GM21423 (cell line): ENCODE measurements around the gene LIMS4.
"Not testable (repeated sequence)": the region's sequence is repeated elsewhere in the genome, so short reads cannot be mapped to it uniquely, and the experiment has no call there.

Experiments
- ATAC-seq: cut with Tn5 transposase; IDR thresholded peaks from one replicate; pipeline ENCODE4 v1.9.1; 2021; ENCODE audit warnings: mild to moderate bottlenecking, moderate library complexity; ENCODE audit not compliant: unreplicated experiment

LIMS4 gene

GRCh38 chr2:110472171-110473058 is at the start of gene LIMS4:
Gene LIMS4, minus strand, starts transcription at chr2:110472816. Its CDS starts 38 bp downstream, at chr2:110472778.
- ATAC-seq: not testable (repeated sequence)

- ATAC-seq: peak; percentile 95
Observed at GRCh38 chr2:110499755-110500377, 27.2 kb upstream of the LIMS4 start.

DNA sequence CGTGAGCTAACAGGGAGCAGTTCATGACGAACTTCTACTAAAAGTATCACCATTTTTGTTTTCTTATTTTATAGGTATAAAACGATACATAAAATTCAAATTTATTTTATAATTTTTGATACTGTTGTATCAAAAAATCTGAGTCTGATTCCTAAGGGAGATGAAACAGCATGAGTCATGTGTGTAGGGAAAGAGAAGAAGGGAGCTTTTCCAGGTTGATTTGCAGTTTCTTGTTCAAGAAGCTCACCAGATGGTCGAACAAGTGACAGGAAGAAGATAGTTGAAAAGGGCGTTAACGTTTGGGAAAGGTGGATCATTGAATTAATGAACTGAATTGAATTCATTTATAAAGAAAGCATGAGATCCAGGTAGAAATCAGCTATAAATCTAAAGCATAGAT is 23.4 kb upstream of the LIMS4 start:
- not testable (repeated sequence) for ATAC-seq

DNA sequence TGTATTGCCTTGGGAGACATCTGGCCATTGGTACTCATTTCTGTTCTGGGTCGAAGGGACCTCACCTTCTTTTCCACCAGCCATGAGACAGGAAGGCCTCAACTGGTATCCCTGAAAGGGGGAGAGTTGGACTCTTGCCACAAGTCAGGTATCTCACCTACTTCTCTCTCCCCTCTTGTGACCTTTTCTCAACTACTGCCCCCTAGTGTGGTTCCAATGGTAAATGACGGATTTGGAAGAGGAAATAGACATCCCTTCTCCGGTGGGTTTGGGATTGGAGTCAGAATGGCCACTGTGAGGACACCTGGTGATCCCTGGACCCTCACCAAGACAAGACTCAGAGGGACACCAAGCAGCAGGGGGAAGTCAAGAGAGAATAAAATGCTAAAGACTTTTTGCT is 21.9 kb upstream of the LIMS4 start:
- ATAC-seq: not testable (repeated sequence)

GRCh38 chr2:110488991-110489390 is 16.4 kb upstream of the LIMS4 start:
- not testable (repeated sequence) for ATAC-seq

DNA sequence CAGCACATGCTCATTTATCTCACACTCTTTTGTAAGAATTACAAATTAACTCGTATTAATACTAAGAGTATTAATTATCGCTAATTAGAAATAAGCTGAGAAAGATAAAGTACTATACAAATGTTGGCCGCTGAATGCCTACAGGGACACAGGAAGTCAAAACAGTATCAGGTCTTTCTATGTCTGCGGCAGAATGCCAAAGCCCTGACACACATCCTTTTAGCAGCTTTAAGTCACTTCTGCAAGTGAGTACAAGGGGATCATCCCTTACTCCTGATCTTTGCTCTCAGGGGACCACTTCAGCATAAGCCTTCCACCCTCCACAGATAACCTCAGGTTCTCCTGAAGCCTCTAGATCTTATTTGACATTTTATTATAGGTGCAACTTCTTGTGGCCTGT is 10.1 kb upstream of the LIMS4 start:
- not testable (repeated sequence) for ATAC-seq

- ATAC-seq: not testable (repeated sequence)
Observed at GRCh38 chr2:110481200-110481599, 8.6 kb upstream of the LIMS4 start.

DNA sequence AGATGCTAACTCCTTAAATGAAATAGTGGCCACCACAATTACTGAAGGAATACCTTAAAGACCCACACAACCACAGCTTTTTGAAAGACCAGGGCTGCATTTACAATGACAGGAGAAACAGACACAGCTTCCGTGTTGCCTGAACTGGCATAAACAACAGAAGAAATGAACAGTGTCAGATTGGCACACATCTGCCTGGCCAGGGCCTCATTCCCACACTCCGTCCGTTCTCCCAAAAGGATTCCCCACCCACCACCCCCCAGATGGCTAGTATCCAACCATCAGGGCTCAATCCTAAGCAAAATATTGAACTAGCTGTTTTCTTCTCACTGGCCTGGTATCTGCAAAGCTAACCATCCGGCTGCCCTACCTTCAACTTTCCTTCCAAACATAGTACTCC is 7.5 kb upstream of the LIMS4 start:
- ATAC-seq: not testable (repeated sequence)

- ATAC-seq: not testable (repeated sequence)
Observed at GRCh38 chr2:110477370-110477769, 4.8 kb upstream of the LIMS4 start.

DNA sequence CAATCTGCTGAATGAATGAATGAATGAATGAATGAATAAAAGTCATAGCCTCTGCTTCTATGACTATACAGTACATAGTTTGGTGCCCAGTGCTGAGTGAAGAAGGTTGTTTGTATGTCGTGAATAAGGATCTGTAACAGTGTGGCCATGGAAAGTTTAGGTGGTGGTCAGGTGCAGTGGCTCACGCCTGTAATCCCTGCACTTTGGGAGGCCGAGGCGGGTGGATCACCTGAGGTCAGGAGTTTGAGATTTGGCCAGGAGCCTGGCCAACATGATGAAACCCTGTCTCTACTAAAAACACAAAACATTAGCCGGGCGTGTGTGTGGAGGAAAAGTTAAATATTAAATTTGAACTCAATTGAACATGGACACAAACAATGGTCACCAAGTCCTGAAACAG is 4.3 kb upstream of the LIMS4 start:
- ATAC-seq: not testable (repeated sequence)

GRCh38 chr2:110475627-110476359 is 3.2 kb upstream of the LIMS4 start:
- ATAC-seq: not testable (repeated sequence)

GRCh38 chr2:110474898-110475297 is 2.3 kb upstream of the LIMS4 start:
- ATAC-seq: peak; percentile 96

DNA sequence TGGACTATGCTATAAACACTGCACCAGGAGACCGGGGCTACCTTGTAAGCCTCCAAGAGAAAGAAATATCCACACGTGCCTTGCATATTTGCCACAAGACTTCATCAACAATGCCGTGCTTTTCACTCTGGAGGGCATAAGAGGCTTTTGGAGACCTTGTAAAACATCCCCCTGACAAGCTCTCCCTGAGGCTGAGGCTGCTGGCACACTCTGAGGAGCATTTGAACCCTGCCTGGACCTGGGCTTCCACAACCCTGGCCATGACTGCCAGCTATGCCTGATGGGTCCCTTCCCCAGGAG is 393 bp upstream of the LIMS4 start:
- not testable (repeated sequence) for ATAC-seq

GRCh38 chr2:110468921-110469320 is 3.7 kb downstream of the LIMS4 start:
- not testable (repeated sequence) for ATAC-seq

GRCh38 chr2:110465312-110465711 is 7.3 kb downstream of the LIMS4 start:
- peak; percentile 91 for ATAC-seq

DNA sequence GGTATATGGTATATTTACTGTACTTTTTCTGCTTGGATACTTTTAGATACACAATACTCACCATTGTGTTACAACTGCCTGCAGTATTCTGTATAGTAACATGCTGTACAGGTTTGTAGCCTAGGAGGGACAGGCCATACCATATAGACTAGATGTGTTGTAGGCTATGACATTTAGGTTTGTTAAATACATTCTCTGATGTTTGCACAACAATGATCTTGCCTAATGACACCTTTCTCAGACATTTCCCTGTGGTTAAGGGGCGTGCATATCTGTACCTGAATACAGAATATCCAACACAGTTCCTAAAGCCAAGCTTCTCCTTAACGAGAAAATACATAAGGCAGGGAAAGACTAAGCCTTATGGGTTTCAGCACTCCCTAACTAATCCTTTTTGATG is 10.2 kb downstream of the LIMS4 start:
- not testable (repeated sequence) for ATAC-seq

DNA sequence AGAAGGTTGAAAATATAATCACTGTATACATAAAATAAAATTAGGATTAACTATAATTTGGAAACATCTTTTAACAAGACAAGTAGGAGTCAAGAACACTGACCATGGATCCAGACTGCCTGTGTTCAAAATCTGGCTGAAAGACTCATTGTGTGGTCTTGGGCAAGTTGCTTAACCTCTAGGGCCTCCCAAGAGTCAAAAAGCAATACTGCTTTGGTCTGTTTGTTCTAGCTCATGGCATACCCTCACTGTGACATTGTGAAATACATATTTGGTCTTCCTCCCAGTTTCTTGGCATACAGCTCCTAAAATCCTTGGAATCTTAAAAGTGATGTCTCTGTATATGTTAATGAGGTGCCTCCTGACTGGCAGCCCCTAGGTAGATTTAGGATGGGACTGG is 12.3 kb downstream of the LIMS4 start:
- ATAC-seq: not testable (repeated sequence)

GRCh38 chr2:110457214-110457590 is 15.4 kb downstream of the LIMS4 start:
- not testable (repeated sequence) for ATAC-seq

DNA sequence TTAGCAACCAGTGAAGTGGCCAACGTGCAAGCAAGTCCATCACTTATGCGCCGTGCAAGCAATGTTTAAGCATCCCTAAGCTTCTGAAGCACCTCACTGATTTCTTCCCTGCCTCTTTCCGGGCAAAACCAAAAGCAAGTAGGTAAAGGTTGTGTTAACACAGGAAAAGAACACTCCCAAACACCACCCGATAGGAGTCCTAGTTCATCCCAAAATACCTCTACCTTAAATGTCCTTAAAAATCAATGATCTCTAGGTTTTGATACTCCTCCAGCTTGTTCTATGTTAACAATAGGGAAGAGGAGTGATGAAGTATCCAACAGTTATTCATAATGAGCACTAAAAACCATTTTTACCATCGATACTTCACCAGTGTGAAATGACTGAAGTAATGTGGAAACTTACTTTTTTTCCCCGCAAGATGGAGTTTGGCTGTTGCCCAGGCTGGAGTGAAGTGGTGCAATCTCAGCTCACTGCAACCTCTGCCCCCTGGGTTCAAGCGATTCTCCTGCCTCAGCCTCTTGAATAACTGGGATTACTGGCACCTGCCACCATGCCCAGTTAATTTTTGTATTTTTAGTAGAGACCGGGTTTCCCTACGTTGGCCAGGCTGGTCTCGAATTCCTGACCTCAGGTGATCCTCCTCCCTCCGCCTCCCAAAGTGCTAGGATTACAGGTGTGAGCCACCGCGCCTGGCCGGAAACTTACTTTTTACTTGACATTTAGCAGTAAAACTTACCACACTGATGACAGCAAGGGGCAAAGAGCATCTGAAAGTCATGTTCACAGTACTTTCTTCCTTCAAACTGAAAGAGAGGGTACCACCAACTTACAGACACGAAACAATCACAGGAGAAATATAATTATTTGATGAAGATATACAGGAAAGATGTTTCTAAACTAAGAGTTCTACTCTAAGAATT is 16.1 kb downstream of the LIMS4 start:
- ATAC-seq: not testable (repeated sequence)

- not testable (repeated sequence) for ATAC-seq
Observed at GRCh38 chr2:110455080-110455670, 17.4 kb downstream of the LIMS4 start.
